Activated CD4-positive, alpha-beta T cell treated with anti-CD3 and anti-CD28 coated beads for 36 hours (primary cell): Measurements from ENCODE around the gene NACAD. TPM values are rescaled to one million over a fixed set of nuclear protein-coding genes. Genes with fewer than 3 reads are reported as not detected.
A peak's percentile ranks its signal among the peaks of the same experiment; 100 is the strongest.
"Not testable (repeated sequence)": the region's sequence is repeated elsewhere in the genome, so short reads cannot be mapped to it uniquely, and the experiment has no call there.

Source experiments
- ATAC-seq: fragments of 200-7000 bp; cut with Tn5 transposase; one replicate; pipeline ENCODE4 v1.10.0; 2021; ENCODE audit warnings: mild to moderate bottlenecking, moderate library complexity
- CTCF ChIA-PET: fragments of 350-600 bp; sonication (Branson Sonifier 250); formaldehyde crosslinking; loops from one replicate; lab custom pipeline; 2021; ENCODE audit warnings: antibody characterized with exemption; lab: Charles Lee
- POLR2A ChIA-PET: fragments of 350-600 bp; sonication (Branson Sonifier 250); formaldehyde crosslinking; loops from one replicate; lab custom pipeline; 2021; ENCODE audit warnings: antibody characterized with exemption, inconsistent platforms; lab: Charles Lee
- DNase-seq: peaks from one replicate; pipeline ENCODE4 v3.0.0-alpha.2; 2020
- H3K27ac Mint-ChIP-seq: one replicate; pipeline ENCODE4 v1.8.0; 2021; ENCODE audit warnings: mixed read lengths
- H3K27me3 Mint-ChIP-seq: one replicate; pipeline ENCODE4 v1.8.0; 2021; ENCODE audit warnings: mixed read lengths
- H3K36me3 Mint-ChIP-seq: one replicate; pipeline ENCODE4 v1.8.0; 2021; ENCODE audit warnings: low read depth, mixed read lengths
- H3K4me1 Mint-ChIP-seq: one replicate; pipeline ENCODE4 v1.8.0; 2021; ENCODE audit warnings: mixed read lengths
- H3K4me3 Mint-ChIP-seq: one replicate; pipeline ENCODE4 v1.8.0; 2021; ENCODE audit warnings: mild to moderate bottlenecking, moderate library complexity, mixed read lengths
- H3K9me3 Mint-ChIP-seq: one replicate; pipeline ENCODE4 v1.8.0; 2021; ENCODE audit warnings: low read depth, mixed read lengths
- intact Hi-C, 2 experiments: fragments of 100-400 bp; cut with DNase I in 1 of 2; cut with micrococcal nuclease in 1 of 2; formaldehyde crosslinking; loops; one replicate each; pipeline versions ENCODE4 v1.14.2 to v1.15.1; 2022 to 2024; cut with DNase I, micrococcal nuclease
- total RNA-seq, 2 experiments: library from RNA; stranded (reverse); gene quantifications; one replicate each; pipeline ENCODE4 v1.2.3, GENCODE V29; 2021

Gene NACAD
- total RNA-seq, 2 experiments from 2014 or later, result 0.14 to 0.21 TPM

GRCh38 chr7:45048748-45049147 lies 40.0 kb downstream of the NACAD start:
- no peak overlapping the region for H3K4me3 Mint-ChIP-seq
- ChIA-PET POLR2A (no interaction called here), CTCF (interaction anchor here (0.6 to 0.9 kb wide), 2 partner anchors 47 to 48 kb away, joined by 3 to 5 read pairs; no protein-coding TSS in a partner anchor)
- ATAC-seq (peak; percentile 53), DNase-seq (no peak)
- no peaks in the 10 kb centered on the region for H3K27me3 Mint-ChIP-seq
- peak overlapping the region; percentile 58 for H3K27ac Mint-ChIP-seq
- intact Hi-C loops, result no loop called here
- peaks cover 47% of the 10 kb centered on the region for H3K4me1 Mint-ChIP-seq
- H3K9me3 Mint-ChIP-seq, result no peaks in the 10 kb centered on the region
- peaks cover 43% of the 10 kb centered on the region for H3K36me3 Mint-ChIP-seq

DNA sequence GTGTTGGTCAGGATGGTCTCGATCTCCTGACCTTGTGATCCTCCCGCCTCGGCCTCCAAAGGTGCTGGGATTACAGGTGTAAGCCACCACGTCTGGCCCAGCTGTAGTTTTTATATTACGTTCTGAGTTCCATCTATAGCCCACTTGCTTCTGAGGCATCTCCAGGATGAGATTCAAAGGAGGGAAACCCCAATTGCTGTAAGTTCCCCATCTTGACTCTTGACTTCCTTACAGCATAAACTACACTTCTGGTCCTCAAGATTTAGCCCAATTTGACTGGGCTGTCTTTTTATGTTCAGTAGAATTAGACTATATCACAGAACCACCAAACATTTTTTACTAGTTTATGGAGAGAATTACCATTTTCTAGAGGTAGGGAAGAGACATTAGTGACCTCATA lies 44.4 kb downstream of the NACAD start:
- peaks cover 46% of the 10 kb centered on the region for H3K4me1 Mint-ChIP-seq
- no peaks in the 10 kb centered on the region for H3K9me3 Mint-ChIP-seq
- ATAC-seq (no peak), DNase-seq (no peak)
- intact Hi-C loops, result no loop called here
- H3K27me3 Mint-ChIP-seq, result no peaks in the 10 kb centered on the region
- H3K27ac Mint-ChIP-seq, result peak overlapping the region; percentile 39
- H3K36me3 Mint-ChIP-seq, result peaks cover 56% of the 10 kb centered on the region
- CTCF ChIA-PET, result no interaction called here
- POLR2A ChIA-PET, result no interaction called here
- H3K4me3 Mint-ChIP-seq, result no peak overlapping the region

DNA sequence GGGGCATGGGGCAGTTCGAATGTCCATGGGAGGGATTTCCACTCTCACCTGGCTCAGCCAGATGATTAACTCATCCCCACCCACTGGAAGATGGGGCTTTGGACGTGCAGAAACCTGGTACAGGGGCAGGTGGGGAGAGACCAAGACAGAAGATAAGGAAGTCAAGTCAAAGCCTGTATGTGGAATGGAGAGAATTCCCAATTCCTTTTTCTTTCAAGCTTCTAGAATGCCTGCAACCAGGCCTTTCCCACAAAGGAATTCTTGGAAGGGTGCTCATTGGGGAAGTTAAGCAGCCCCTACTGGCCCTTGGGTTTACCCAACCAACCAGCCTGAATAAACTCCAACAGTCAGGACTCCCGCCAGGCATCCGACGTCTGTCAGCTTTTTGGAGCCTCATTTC lies 49.7 kb downstream of the NACAD start:
- H3K4me3 Mint-ChIP-seq, result no peak overlapping the region
- DNase-seq (no peak), ATAC-seq (no peak)
- H3K9me3 Mint-ChIP-seq, result no peaks in the 10 kb centered on the region
- H3K4me1 Mint-ChIP-seq, result peaks cover 67% of the 10 kb centered on the region
- peak overlapping the region; percentile 43 for H3K27ac Mint-ChIP-seq
- intact Hi-C loops, result loop anchor here in 1 of 2 experiments (10.0 kb wide), 1 partner anchor 544 kb away; the partner anchor contains the start of gene NUDCD3
- ChIA-PET POLR2A (interaction anchor here (0.6 kb wide), 1 partner anchor 78 kb away, joined by 7 read pairs; no protein-coding TSS in a partner anchor), CTCF (interaction anchor here (0.6 to 1.4 kb wide), 6 partner anchors 13 to 158 kb away, joined by 3 to 5 read pairs (median 3); no protein-coding TSS in a partner anchor)
- peaks cover 50% of the 10 kb centered on the region for H3K36me3 Mint-ChIP-seq
- H3K27me3 Mint-ChIP-seq, result no peaks in the 10 kb centered on the region

GRCh38 chr7:45037876-45038275 lies 50.9 kb downstream of the NACAD start:
- intact Hi-C loops, result loop anchor here in 1 of 2 experiments (10.0 kb wide), 1 partner anchor 543 kb away; the partner anchor contains the start of gene NUDCD3
- H3K27ac Mint-ChIP-seq, result peak overlapping the region; percentile 75
- H3K4me3 Mint-ChIP-seq, result no peak overlapping the region
- H3K4me1 Mint-ChIP-seq, result peaks cover 74% of the 10 kb centered on the region
- ChIA-PET CTCF (interaction anchor here (1.4 kb wide), 1 partner anchor 12 kb away, joined by 3 read pairs; no protein-coding TSS in a partner anchor), POLR2A (no interaction called here)
- H3K9me3 Mint-ChIP-seq, result no peaks in the 10 kb centered on the region
- no peak for ATAC-seq
- H3K36me3 Mint-ChIP-seq, result peaks cover 42% of the 10 kb centered on the region
- no peak for DNase-seq
- no peaks in the 10 kb centered on the region for H3K27me3 Mint-ChIP-seq

- H3K27me3 Mint-ChIP-seq, result no peaks in the 10 kb centered on the region
- ATAC-seq (peak; percentile 65), DNase-seq (peak; percentile 54)
- peak overlapping the region; percentile 7 for H3K4me3 Mint-ChIP-seq
- CTCF ChIA-PET, result interaction anchor here (1.1 to 1.5 kb wide), 3 partner anchors 14 to 63 kb away, joined by 3 to 4 read pairs (median 3); no protein-coding TSS in a partner anchor
- peaks cover 40% of the 10 kb centered on the region for H3K36me3 Mint-ChIP-seq
- no peaks in the 10 kb centered on the region for H3K9me3 Mint-ChIP-seq
- peak overlapping the region; percentile 83 for H3K27ac Mint-ChIP-seq
- POLR2A ChIA-PET, result interaction anchor here (1.7 kb wide), 1 partner anchor 36 kb away, joined by 7 read pairs; no protein-coding TSS in a partner anchor
- peaks cover 76% of the 10 kb centered on the region for H3K4me1 Mint-ChIP-seq
- intact Hi-C loops, result loop anchor here in 1 of 2 experiments (10.0 kb wide), 1 partner anchor 542 kb away; the partner anchor contains the start of gene NUDCD3
These were observed 52.0 kb downstream of the NACAD start for GRCh38 chr7:45036796-45037195.

DNA sequence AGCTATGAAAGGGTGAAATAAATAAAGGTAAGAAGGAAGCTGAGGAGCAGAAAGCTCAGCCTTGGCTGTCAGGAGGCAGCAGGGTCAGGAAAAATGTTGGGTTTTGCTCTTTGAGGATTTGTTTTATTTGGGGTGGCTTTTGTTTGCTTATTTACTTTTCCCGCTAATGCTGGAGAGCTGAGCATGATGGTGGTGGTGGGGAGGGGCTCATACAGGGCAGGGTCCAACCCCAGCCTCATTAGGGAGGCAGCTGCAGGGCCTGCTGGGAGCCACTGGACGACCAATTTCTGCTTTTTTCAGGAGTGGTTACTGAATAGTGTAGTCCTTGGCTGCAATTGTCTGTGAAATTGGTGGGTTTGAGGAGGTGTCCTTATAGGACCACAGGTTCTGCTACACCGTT lies 52.5 kb downstream of the NACAD start:
- H3K4me1 Mint-ChIP-seq, result peaks cover 74% of the 10 kb centered on the region
- H3K27ac Mint-ChIP-seq, result peak overlapping the region; percentile 83
- intact Hi-C loops, result loop anchor here in 1 of 2 experiments (10.0 kb wide), 1 partner anchor 542 kb away; the partner anchor contains the start of gene NUDCD3
- ChIA-PET CTCF (interaction anchor here (0.8 to 1.5 kb wide), 6 partner anchors 9 to 159 kb away, joined by 3 to 4 read pairs (median 3); no protein-coding TSS in a partner anchor), POLR2A (interaction anchor here (1.7 kb wide), 1 partner anchor 35 kb away, joined by 7 read pairs; no protein-coding TSS in a partner anchor)
- H3K9me3 Mint-ChIP-seq, result no peaks in the 10 kb centered on the region
- ATAC-seq (no peak), DNase-seq (no peak)
- H3K27me3 Mint-ChIP-seq, result no peaks in the 10 kb centered on the region
- H3K4me3 Mint-ChIP-seq, result peak overlapping the region; percentile 7
- H3K36me3 Mint-ChIP-seq, result peaks cover 39% of the 10 kb centered on the region

DNA sequence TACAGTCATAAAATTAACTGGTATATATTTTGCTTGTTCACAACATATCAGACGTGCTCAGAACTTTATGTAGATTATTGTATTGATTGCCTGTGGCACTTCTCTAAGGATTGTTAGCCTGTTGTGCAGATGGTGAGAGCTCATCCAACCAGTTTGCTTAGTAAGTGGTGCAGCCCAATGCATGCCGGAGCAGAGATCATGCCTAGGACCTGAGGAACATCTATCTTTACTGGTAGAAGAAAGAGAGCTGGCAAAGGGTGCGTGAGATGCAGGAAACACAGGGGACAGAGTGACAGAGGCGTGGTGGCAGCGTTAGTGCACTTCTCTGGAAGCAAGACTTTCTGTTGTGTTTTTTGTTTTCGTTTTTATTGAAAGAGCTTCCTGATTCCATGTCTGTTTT lies 52.9 kb downstream of the NACAD start:
- ATAC-seq (peak; percentile 36), DNase-seq (peak; percentile 43)
- H3K4me1 Mint-ChIP-seq, result peaks cover 69% of the 10 kb centered on the region
- intact Hi-C loops, result loop anchor here in 1 of 2 experiments (10.0 kb wide), 1 partner anchor 541 kb away; the partner anchor contains the start of gene NUDCD3
- peak overlapping the region; percentile 7 for H3K4me3 Mint-ChIP-seq
- ChIA-PET POLR2A (interaction anchor here (0.6 to 1.7 kb wide), 3 partner anchors 31 to 54 kb away, joined by 4 to 7 read pairs (median 7); no protein-coding TSS in a partner anchor), CTCF (interaction anchor here (0.8 to 1.5 kb wide), 8 partner anchors 8 to 158 kb away, joined by 3 to 4 read pairs (median 3); no protein-coding TSS in a partner anchor)
- peak overlapping the region; percentile 83 for H3K27ac Mint-ChIP-seq
- H3K27me3 Mint-ChIP-seq, result no peaks in the 10 kb centered on the region
- peaks cover 36% of the 10 kb centered on the region for H3K36me3 Mint-ChIP-seq
- H3K9me3 Mint-ChIP-seq, result no peaks in the 10 kb centered on the region

DNA sequence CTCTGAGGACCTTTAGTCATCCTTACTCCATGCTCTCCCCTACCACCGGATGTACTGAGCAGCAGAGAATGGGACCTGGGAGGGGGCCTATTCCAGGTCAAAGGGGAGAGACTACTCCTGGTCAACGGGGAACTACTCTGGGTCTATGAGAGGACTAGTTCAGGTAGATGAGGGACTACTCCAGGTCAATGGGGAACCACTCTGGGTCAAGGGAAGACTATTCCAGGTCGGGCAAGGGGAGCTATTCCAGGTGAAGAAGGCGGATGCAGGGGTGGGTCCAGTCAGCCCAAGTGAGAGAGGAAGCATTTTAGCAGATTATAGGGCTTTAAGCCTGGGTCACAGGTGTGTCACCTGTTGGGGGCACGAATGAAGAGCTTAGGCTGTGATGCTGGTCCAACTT lies 53.4 kb downstream of the NACAD start:
- DNase-seq (no peak), ATAC-seq (peak; percentile 12)
- ChIA-PET CTCF (interaction anchor here (0.8 to 1.3 kb wide), 5 partner anchors 8 to 158 kb away, joined by 3 read pairs; no protein-coding TSS in a partner anchor), POLR2A (interaction anchor here (0.6 to 1.7 kb wide), 4 partner anchors 30 to 53 kb away, joined by 3 to 7 read pairs (median 6); no protein-coding TSS in a partner anchor)
- H3K27ac Mint-ChIP-seq, result peak overlapping the region; percentile 28
- H3K4me3 Mint-ChIP-seq, result no peak overlapping the region
- H3K27me3 Mint-ChIP-seq, result no peaks in the 10 kb centered on the region
- peaks cover 69% of the 10 kb centered on the region for H3K4me1 Mint-ChIP-seq
- no peaks in the 10 kb centered on the region for H3K9me3 Mint-ChIP-seq
- H3K36me3 Mint-ChIP-seq, result peaks cover 32% of the 10 kb centered on the region
- intact Hi-C loops, result loop anchor here in 1 of 2 experiments (10.0 kb wide), 1 partner anchor 541 kb away; the partner anchor contains the start of gene NUDCD3

- not testable (repeated sequence) for H3K4me3 Mint-ChIP-seq, H3K27ac Mint-ChIP-seq, DNase-seq, H3K27me3 Mint-ChIP-seq, ATAC-seq, H3K9me3 Mint-ChIP-seq
- ChIA-PET CTCF (interaction anchor here (0.7 to 2.0 kb wide), 3 partner anchors 20 to 220 kb away, joined by 3 to 5 read pairs (median 4); no protein-coding TSS in a partner anchor), POLR2A (interaction anchor here (0.7 kb wide), 1 partner anchor 38 kb away, joined by 3 read pairs; no protein-coding TSS in a partner anchor)
- Mint-ChIP-seq H3K36me3 (peaks cover 34% of the 10 kb centered on the region), H3K4me1 (peaks cover 75% of the 10 kb centered on the region)
- intact Hi-C loops, result loop anchor here in 1 of 2 experiments (10.0 kb wide), 1 partner anchor 540 kb away; the partner anchor contains the start of gene NUDCD3
These were observed 54.1 kb downstream of the NACAD start for GRCh38 chr7:45034710-45035109.

GRCh38 chr7:45033931-45034290 lies 54.9 kb downstream of the NACAD start:
- ChIA-PET CTCF (interaction anchor here (0.6 to 2.0 kb wide), 4 partner anchors 19 to 236 kb away, joined by 3 to 5 read pairs (median 3); no protein-coding TSS in a partner anchor), POLR2A (interaction anchor here (1.3 kb wide), 1 partner anchor 32 kb away, joined by 4 read pairs; no protein-coding TSS in a partner anchor)
- no peaks in the 10 kb centered on the region for H3K27me3 Mint-ChIP-seq
- H3K36me3 Mint-ChIP-seq, result peaks cover 33% of the 10 kb centered on the region
- H3K9me3 Mint-ChIP-seq, result no peaks in the 10 kb centered on the region
- DNase-seq (no peak), ATAC-seq (no peak)
- H3K4me3 Mint-ChIP-seq, result no peak overlapping the region
- peaks cover 80% of the 10 kb centered on the region for H3K4me1 Mint-ChIP-seq
- intact Hi-C loops, result loop anchor here in 1 of 2 experiments (10.0 kb wide), 1 partner anchor 539 kb away; the partner anchor contains the start of gene NUDCD3
- peak overlapping the region; percentile 79 for H3K27ac Mint-ChIP-seq
